ENCODE results near the gene NEUROD6.

Gene NEUROD6

DNA sequence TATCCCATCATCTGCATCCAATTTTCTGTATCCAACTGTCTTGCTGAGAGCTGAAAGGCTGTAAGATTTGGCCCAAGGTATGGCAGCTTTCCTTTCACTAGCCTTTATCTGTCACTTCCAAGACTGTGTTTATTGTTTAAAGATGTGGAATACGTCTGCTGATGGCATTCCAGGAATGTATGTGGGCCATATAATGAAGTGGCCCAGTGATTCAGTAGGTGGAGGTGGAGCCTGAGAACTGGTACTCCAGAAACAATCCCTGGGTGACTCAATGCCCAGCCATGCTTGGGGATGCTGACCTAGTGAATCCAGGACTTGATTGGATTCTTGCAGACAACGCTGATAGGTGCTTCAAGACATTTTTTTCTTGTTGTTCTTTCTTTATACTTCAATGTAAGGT is 13.5 kb downstream of the NEUROD6 start:
- DNase-seq, result no peak

DNA sequence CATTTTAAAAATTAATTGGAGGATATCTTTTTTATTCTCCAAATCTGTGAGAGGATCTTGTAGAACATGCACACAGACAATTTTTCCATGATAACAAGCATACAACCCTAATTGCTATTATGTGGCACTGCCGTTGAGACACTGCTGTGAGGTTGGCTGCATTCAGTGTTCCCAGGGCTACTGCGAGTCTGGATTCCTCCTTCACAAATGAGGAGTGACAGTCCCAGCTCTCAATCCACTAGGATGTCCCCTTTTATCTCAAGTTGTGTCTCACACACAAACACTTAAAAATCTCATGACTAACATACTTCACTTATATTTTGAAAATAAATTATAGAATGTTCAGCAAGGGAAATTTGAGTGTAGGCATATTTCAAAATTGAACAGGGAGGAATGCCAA is 14.1 kb downstream of the NEUROD6 start:
- no peak for DNase-seq

DNA sequence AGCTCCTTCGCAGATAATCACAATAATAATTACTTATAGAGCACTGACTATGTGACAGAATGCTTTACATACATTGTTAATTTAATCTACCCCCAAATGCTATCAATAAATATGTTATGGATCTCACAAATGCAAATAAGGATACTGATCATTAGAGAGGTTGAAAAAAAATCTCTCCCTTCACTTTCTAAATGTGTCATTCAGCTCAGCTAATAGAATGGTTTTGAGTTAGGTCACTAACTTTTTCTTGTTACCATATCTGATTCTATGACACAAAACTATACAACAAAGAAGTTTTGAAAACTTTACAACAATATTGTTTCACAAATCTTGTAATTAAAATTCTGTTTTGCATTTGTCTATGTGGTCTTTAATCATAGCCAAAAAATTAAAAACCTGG is 17.4 kb downstream of the NEUROD6 start:
- no peak for DNase-seq

DNA sequence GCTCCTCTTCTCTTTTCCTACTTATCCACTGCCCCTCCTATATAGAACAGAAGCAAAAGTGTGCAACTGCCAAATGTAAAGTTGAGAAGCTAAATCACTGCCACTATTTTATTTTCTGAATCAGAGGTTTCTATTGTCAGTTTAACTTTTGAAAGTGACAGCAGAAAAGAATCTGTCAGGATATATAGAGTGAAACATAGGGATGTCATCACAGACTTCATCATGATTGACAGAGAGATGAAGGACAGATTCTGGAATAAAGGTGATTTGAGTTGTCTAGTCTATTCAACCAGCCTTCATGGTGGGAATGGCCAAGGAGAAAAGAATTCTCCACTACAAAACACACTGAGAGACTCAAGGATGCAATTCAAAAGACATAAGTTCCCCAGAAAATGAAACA is 19.9 kb downstream of the NEUROD6 start:
- DNase-seq, result no peak

DNA sequence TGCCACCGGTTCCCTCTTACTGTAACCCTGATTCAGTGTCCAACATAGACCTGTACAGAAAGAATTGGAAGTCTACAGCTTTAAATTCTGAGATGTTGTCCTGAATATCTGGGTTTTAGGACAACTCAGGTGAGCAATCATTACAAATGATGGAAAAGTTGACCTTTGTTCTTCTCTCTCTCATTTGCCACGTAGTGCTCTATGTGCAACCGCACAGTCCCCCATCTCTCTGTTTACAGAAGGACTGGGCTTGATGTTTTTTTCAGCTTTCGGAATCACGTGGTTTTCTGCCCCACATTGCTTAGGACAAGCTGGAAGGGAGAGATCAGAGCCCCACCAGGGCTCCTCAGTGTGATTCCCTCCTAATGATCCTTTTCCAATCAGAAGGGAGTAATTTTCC is 22.2 kb downstream of the NEUROD6 start:
- no peak for DNase-seq

DNA sequence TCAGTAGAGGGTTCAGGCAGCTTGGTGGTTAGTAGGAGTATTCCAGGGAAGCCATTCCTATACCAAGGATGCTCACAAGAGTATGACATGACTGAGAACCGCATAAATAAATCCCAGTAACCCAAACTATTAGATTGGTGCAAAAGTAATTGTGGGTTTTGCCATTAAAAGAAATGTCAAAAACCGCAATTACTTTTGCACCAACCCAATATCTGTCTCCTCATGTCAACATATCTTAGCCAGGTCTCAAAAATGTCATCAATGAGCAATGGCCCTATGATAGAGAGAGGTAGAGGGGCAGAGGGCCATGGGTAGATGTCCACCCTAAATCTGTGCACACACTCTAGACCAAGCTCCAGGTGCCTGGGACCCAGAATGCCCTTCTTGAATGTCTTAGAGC is 23.6 kb downstream of the NEUROD6 start:
- no peak for DNase-seq

DNA sequence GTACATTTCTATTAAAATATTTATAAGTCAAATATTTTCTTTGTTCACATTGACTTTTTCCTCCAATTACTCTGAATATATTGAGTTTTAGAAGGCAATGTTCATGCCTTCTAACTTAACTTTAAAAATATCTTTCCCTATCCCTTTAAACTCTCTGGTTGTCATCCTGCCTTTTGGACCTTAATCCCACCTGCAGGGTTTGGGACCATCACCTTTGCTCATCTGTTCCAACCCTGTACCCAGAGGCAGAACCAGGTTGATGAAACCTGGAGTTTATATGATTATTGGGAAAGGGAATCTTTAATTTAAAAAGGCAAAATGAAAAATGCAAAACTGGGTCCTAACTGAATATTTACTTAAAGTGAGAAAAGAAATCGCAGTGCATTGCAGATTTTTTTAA is 24.8 kb downstream of the NEUROD6 start:
- DNase-seq, result no peak

DNA sequence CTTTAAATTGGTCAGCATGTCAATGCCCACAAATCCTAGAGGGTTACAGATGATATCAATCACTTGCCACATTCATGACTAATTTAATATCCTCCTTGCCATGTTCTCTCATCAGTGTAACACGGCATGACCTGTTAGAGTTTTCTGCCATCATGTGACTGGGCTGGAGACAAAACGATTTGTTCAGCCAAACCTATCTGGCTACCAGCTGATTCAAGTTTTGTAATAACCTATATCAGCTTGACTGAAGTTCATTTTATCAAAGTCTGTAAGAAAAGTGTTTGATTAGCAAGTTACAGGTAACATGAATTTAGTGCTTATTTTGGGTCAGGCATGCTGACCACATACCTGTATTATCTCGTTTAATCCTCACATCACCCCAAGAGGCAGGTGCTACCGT is 25.7 kb downstream of the NEUROD6 start:
- DNase-seq, result no peak

DNA sequence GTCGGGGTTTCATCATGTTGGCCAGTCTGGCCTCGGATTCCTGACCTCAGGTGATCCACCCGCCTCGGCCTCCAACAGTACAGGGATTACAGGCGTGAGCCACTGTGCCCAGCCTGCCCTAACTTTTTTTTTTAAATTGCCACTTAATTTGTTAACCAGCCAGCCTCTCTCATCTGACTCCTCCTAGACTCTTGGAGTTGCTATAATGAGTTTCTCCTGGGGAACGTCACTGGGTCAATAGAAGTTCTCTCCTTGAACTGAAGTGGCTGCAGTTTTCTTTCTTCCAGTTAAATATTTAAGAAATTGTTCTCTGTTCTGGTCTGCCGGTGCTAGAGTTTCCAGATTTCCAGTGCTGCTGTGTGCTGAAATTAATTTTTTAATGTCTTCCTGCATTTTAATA is 27.6 kb downstream of the NEUROD6 start:
- no peak for DNase-seq

DNA sequence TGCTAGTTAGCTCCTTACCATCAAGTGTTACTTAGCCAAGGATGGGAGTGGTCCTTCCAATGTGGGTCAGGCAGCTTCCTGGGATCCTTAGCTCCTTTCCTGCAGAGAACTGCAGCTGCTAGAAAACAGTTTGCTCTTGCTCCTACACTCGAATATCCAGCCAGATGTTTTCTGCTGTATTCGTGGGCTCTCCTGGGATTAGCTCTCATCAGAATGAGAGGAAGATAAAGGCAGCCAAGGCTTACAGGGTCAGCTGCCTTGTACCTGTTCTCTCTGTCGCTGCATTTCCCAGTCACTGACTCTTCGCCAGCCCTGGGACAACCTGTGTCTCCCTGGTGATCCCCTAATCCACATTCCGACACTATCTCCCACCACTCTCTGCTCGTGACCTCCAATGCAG is 29.0 kb downstream of the NEUROD6 start:
- no peak for DNase-seq

DNA sequence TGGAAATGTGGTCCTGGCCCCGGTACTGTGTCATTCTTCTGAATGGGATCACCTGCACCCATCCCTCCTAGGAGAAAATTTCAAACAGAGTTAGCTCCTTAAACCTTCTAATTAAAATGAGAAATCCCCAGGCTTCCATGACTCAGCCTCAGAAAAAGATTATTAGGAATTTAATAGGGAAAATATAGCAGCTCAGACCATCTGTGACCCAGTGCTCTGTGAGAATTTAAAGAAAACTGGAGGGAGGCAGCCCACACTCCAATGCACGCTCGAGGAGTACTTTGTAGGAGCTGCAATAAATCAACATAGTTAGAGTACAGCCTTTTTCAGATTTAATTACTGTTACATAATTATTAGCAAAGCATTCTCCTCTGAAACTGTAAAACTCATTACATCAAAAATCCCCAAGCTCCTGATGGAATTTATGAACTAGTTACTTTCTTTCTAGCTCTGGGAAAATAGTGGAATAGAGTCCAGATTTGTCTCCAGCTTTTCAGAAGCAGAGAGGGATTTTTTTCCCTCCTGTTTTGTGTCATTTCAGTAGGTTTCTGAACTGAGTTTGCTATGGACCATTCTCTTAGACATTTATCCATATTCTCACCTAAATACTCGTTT is 30.1 kb downstream of the NEUROD6 start:
- DNase-seq, result no peak

DNA sequence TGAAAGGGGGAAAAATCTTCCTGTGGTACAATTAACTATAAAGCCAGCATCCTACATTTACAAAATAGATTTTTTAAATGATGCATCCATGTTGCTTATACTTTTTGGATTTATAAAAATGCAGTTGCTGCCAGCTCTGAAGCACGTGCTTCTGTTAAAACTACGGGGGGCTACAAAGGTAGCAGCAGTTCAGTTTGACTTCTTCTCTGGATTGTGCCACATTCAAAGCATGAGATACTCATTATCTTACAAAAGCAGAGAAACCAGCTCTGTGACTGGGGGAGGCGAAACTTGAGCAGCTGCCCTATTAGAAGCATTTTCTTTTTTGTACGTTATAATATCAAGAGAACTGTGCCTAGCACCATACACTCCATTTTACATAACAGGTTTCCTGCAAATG is 31.1 kb downstream of the NEUROD6 start:
- no peak for DNase-seq

DNA sequence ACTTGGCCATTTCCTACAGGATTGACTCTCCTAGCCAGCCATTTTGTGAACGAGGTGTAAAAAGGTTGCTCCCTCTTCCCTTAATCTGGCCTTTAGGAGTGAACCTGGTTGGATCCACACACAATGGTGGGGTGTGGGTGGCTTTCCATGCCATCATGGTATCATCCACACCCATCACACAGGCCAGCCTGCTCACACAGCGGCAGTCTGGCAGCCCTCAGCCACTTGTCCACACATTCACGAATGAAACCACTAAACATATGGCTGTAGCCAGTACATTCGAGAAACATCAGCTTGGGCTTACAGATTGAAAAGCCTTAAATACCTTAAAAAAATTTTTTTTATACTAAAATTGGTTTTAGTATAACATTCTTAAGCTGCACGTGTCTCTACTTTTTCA is 31.9 kb downstream of the NEUROD6 start:
- DNase-seq, result no peak

DNA sequence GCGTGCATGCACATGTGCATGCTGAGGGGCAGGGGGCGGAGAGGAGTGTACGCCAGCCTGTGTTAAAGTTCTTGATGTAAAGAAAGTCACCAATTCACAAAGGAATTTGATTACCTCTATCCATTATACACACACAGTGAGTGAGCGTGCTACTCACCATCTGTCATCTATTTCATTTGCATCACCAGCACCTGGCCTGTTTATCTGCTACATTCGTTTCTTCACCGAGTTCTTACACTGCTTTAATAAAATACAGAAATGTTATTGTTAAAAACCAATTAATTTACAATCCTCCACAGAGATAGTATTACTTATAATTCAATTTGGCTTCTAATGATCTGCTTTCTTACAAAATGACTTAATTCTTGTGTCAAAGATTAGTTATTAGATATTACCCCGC is 32.6 kb downstream of the NEUROD6 start:
- DNase-seq, result no peak

DNA sequence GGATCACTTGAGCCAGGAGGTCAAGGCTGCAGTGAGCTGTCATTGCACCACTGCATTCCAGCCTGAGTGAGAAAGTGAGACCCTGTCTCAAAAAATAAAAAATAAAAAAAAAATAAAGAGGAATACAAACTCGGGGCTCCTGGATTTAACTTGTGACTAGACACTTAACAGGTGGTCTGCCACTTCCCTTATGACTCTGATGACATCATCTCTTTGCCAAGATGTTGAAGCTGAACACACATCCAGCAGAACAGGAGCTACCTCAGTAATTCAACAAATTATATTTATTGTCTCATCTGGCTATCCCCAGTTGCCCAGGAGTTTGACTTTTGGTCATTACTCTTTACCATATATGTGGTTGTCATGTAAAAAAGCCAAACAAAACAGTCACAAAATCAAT is 35.3 kb downstream of the NEUROD6 start:
- no peak for DNase-seq

DNA sequence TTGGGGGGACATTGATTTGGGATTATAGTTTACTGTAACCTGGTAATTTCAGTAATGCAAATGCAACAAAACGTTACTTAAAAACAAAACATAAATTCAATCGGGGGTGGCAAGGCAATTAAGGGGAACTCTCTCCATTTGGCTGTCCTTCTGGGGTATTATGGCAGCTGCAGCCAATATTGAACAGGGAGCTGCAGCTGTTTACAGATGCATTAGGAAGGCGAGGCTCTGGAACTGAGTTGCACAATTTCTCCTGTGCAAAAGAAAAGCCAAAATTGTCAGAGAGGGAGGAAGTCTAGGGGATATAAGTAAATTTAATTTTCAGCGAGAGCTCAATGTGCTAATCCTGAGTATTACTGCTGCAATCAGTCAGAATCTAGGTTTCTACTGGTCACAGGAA is 36.1 kb downstream of the NEUROD6 start:
- no peak for DNase-seq

DNA sequence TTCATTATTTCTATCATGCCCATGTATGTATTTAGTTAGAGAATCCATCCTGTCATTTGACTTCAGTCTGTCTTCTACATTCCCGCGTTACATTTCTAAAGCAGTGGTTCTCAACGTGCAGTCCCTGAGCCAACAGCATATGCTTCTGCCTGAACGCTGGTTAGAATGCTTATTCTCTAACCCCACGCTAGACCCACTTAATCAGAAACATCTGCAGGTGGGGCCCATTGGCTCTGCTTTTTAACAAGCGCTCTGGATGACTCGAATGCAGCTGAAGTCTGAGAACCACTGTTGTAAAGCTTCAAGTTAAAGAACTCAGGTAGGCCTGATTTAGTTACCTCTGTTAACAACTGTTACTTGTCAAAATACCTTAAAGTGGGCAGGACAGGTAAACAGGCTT is 38.2 kb downstream of the NEUROD6 start:
- DNase-seq, result no peak

DNA sequence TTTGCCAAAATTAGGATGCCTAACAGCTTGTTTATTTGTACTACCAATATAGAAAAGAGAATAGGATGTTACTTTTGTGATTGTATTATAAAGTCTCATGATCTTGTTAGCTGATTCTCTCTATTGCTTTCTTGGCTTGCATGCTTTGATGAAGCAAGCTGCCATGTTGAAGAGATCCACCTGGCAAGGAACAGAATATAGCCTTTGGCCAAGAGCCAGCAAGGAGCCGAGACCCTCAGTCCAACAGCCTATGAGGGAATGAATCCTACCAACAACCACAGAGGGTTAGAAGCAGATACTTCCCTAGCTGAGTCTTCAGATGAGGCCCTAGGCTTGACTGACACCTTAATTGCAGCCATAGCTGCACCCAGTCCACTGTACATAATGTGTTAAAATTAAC is 41.2 kb downstream of the NEUROD6 start:
- no peak for DNase-seq

DNA sequence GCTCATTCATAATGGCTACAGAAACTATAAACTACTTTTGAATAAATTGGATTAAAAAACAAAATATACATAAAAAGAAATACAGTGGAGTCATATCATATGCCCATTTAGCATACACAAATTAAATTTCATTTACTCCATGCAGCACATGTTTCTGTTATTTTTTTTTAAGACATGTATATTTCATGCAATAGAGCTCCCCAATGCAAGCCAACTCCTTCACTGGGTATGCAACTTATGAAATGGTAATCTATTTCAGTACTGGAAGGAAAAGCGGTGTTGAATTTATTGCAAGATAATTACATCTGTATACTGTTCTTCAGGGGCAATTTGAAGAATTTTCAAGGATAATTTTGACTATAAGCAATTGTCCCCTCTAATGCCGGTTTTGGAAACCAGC is 49.9 kb downstream of the NEUROD6 start:
- no peak for DNase-seq

All from NCI-H345 (cell line).